Mesodermal cell (in vitro differentiated cells): ENCODE measurements around the gene DOCK7.

Source experiments
- H3K27ac ChIP-seq: 2 replicates; pipeline ENCODE4 v1.7.0; 2013; ENCODE audit warnings: mild to moderate bottlenecking, low read depth, low read length, moderate library complexity; ENCODE audit not compliant: severe bottlenecking
- H3K36me3 ChIP-seq: 2 replicates; pipeline ENCODE4 v1.7.1; 2013; ENCODE audit warnings: mild to moderate bottlenecking, low read length, moderate library complexity; ENCODE audit not compliant: control insufficient read depth, insufficient read depth
- H3K4me1 ChIP-seq: one replicate; pipeline ENCODE4 v1.7.1; 2013; ENCODE audit warnings: mild to moderate bottlenecking, low read length; ENCODE audit not compliant: insufficient read depth, control insufficient read depth, poor library complexity, severe bottlenecking
- H3K4me3 ChIP-seq: 2 replicates; pipeline ENCODE4 v1.7.0; 2013; ENCODE audit warnings: low read length, control low read depth, mild to moderate bottlenecking; ENCODE audit not compliant: insufficient read depth, poor library complexity, severe bottlenecking; ENCODE audit errors: extremely low read depth
- H3K9me3 ChIP-seq: 2 replicates; pipeline ENCODE4 v1.7.1; 2013; ENCODE audit warnings: mild to moderate bottlenecking, low read length, moderate library complexity; ENCODE audit not compliant: control insufficient read depth
- WGBS, 2 experiments: methylation state at CpG; one replicate each; pipeline ENCODE4 v1.1.5; 2013; ENCODE audit warnings: missing lambda C conversion rate in 2 of 2; ENCODE audit not compliant: insufficient coverage in 2 of 2; 5-methylcytosine and 5-hydroxymethylcytosine counted together

DOCK7 gene

DNA sequence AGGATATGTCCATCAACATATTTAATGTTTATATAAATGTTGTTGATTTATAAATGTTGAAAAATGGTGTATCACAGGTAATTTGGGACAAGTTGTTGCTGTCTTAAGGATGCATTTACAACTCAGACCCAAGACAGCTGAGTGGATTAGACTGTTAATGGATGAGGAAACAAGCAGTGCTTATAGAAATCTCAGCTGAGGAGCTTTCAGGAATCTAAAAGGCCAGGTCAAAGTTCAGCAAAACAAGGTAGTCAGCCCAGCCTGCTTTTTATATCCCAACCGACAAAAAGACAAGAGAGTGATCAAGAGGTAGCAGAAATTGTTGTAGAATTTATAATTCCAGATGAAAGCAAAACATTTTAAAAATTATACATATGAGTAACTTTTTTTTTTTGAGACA lies 268.0 kb downstream of the DOCK7 start:
- WGBS, 2 experiments = no CpG with 5 or more reads among the region's 1 CpG
- peaks cover 4% of the 10 kb centered on the region for H3K4me1 ChIP-seq
- no peak overlapping the region for H3K4me3 ChIP-seq
- no peak overlapping the region for H3K27ac ChIP-seq
- no peaks in the 10 kb centered on the region for H3K36me3 ChIP-seq
- H3K9me3 ChIP-seq = no peaks in the 10 kb centered on the region

DNA sequence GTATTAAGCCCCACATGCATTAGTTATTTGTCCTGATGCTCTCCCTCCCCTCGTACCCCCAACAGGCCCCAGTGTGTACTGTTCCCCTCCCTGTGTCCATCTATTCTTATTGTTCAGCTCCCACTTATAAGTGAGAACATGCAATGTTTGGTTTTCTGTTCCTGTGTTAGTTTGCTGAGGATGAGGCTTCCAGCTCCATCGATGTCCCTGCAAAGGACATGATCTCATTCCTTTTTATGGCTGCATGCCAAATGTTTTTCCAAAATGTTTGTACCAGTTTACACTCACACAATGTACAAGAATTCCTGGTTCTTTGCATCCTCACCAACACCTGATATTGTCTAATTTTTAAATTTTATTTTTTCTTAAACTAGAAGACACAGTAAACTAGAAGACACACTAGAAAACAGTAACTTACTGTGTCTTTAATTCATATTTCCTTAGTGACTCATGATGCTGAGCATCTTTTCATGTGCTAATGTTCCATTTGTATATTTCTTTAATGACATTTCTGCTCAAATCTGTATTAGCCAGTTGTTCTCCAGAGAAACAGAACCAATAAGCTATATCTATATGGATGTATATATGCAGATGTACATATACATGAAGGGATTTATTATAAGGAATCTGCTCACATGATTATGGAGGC lies 270.7 kb downstream of the DOCK7 start:
- no peaks in the 10 kb centered on the region for H3K36me3 ChIP-seq
- no peak overlapping the region for H3K4me3 ChIP-seq
- H3K9me3 ChIP-seq = no peaks in the 10 kb centered on the region
- H3K27ac ChIP-seq = no peak overlapping the region
- H3K4me1 ChIP-seq = no peaks in the 10 kb centered on the region
- WGBS, 2 experiments = 90% methylated on average over 2 of the region's 2 CpGs; no CpG with 5 or more reads in 1 of the 2 experiments

DNA sequence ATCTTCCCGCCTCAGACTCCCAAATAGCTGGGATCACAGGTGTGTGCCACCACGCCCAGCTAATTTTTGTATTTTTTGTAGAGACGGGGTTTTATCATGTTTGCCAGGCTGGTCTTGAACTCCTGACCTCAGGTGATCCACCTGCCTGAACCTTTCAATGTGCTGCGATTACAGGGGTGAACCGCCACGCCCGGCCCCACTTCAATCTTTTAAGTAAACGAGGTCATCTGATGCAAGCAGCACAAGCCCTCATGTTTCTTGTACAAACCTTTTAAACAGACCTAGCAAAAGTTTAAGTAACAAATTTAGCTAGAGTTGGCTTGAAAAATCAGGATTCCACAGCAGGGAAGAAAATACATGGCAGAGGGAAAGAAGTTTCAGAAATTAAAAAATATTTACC lies 272.5 kb downstream of the DOCK7 start:
- no peaks in the 10 kb centered on the region for H3K4me1 ChIP-seq
- no peak overlapping the region for H3K27ac ChIP-seq
- H3K9me3 ChIP-seq = no peaks in the 10 kb centered on the region
- 85 to 97% methylated on average over 5 to 7 of the region's 8 CpGs for WGBS, 2 experiments
- no peak overlapping the region for H3K4me3 ChIP-seq
- no peaks in the 10 kb centered on the region for H3K36me3 ChIP-seq

DNA sequence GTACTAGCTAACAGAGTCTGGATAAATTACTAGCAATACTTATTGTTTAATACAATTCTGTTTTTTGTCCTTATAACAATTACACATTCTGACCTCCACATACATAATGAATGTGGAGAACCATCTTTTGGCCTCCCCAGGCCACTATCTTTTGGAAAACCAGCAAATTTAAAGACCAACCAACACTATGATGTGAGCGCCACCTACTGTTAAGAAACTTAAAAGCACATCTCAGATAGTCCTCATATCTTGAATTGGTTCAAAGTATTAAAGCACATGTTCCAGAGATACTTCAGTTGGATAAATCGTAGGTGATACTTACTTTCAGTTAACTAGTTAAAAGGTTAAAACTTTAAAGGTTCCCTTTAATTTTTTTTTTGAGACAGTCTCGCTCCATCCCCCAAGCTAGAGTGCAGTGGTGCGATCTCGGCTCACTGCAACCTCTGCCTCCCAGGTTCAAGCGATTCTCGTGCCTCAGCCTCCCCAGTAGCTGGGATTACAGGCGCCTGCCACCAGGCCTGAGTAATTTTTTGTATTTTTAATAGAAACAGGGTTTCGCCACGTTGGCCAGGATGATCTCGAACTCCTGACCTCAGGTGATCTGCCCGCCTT lies 280.7 kb downstream of the DOCK7 start:
- WGBS, 2 experiments = 68 to 82% methylated on average over 5 to 8 of the region's 12 CpGs
- H3K4me1 ChIP-seq = no peaks in the 10 kb centered on the region

DNA sequence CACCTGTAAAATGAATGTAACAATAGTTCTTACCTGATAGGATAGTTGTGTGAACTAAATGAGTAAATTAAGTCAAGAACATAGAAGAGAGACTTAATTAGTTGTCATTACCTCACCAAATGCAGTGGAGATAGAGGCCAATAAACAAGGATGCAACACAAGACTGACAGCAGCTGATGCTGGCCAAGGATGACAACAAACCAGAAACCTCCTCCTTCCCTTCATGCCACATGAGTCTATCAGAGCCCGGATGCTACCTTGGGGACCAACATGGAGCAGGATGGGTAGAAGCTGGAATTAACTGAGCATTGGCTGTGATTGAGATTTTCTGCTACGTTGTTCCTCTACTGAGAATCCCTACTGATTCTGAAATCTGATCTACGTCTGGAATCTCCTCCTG lies 281.6 kb downstream of the DOCK7 start:
- H3K4me1 ChIP-seq = no peaks in the 10 kb centered on the region
- H3K36me3 ChIP-seq = no peaks in the 10 kb centered on the region
- no peak overlapping the region for H3K27ac ChIP-seq
- no peak overlapping the region for H3K4me3 ChIP-seq
- WGBS, 2 experiments = 40 to 61% methylated on average over 1 to 3 of the region's 3 CpGs
- H3K9me3 ChIP-seq = no peaks in the 10 kb centered on the region

More for the DNA sequence above, 280.7 kb downstream of the DOCK7 start:
- H3K9me3 ChIP-seq = no peaks in the 10 kb centered on the region
- no peak overlapping the region for H3K27ac ChIP-seq
- H3K36me3 ChIP-seq = no peaks in the 10 kb centered on the region
- no peak overlapping the region for H3K4me3 ChIP-seq

DNA sequence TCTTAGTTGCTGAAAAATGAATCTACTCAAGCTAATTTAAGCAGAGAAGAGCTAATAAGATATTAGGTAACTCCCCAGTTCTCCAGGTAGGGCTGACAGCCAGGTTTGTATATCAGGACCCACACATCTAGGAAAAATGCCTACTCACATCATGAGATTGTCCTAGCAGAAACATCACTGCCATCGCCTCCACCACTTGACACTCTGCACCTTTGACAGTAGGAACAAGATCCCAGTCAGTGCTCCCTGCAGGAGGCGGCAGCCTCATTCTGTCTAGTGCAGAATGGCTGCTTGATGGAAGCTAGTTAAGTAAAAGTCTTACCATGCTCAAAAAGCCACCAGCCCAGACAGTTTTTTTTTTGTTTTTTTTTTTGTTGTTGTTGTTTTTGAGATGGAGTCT lies 282.9 kb downstream of the DOCK7 start:
- H3K4me1 ChIP-seq = no peaks in the 10 kb centered on the region
- no peaks in the 10 kb centered on the region for H3K9me3 ChIP-seq
- H3K4me3 ChIP-seq = no peak overlapping the region
- WGBS, 2 experiments = 80 to 88% methylated on average over 1 to 2 of the region's 2 CpGs
- H3K27ac ChIP-seq = no peak overlapping the region
- no peaks in the 10 kb centered on the region for H3K36me3 ChIP-seq
